ENCODE measurements around the gene GGT1.

The GGT1 gene

GRCh38 chr22:24593836-24594568 is 9.0 kb upstream of the GGT1 start:
- Histone ChIP-seq H3K4me2 (ENCODE audit: low read depth, low read length, poor library complexity, severe bottlenecking) (no peak overlapping the region), H2AFZ (ENCODE audit: low read length) (no peak overlapping the region), H3K9ac (ENCODE audit: low read depth, low read length, poor library complexity, severe bottlenecking) (no peak overlapping the region), H3K36me3 (ENCODE audit: insufficient read depth, low read length) (no peaks in the 10 kb centered on the region), H3K27me3 (ENCODE audit: insufficient read depth, low read length, poor library complexity, severe bottlenecking) (no peaks in the 10 kb centered on the region), H3K9me2 (replicated peaks; ENCODE audit: low read depth, low read length) (no peaks in the 10 kb centered on the region), H4K20me1 (ENCODE audit: insufficient read depth, low read length, poor library complexity, severe bottlenecking) (no peaks in the 10 kb centered on the region), H3K9me3 (ENCODE audit: insufficient read depth, low read depth, low read length) (no peaks in the 10 kb centered on the region), H3K79me2 (ENCODE audit: insufficient read depth, low read length) (no peaks in the 10 kb centered on the region), H3K4me3 (ENCODE audit: low read length, poor library complexity, severe bottlenecking) (no peak overlapping the region), H3K4me1 (ENCODE audit: insufficient read depth, low read length, poor library complexity, severe bottlenecking) (peaks cover 18% of the 10 kb centered on the region), H3F3A (ENCODE audit: low read depth) (no peaks in the 10 kb centered on the region)
- TF ChIP-seq CTCF (conservative IDR thresholded peaks at IDR 0.05; ENCODE audit: low read length) (no peak), EZH2phosphoT487 (IDR thresholded peaks at IDR 0.05; ENCODE audit: borderline replicate concordance) (no peak)

DNA sequence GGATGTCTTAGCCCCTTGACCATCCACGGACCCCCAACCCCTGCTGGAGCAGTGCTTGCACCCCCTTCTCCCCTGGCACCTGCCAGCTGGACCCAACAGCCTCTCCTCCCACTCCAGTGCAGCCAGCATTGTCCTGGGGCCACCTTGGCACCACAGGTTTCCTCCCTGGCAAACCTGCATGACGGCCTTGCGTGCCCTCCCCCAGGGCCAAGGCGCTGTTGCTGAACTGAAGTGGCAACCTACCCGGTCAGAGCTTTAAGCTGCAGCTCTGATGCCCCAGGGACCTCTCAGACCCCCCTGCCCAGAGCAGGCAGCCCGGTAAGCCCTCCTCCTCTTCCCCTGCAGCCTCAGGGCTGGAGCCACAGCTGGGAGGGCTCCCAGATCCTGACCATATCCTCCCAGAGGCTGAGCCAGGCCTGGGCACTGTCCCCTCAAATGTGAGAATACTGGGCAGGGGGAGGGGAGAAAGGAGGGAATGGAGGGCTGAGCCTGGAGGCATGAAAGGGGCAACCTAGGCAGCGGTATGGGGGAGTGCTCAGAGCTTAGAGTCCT is 8.3 kb upstream of the GGT1 start:
- H3K4me3 ChIP-seq (ENCODE audit: low read length, poor library complexity, severe bottlenecking) = no peak overlapping the region
- peaks cover 18% of the 10 kb centered on the region for H3K4me1 ChIP-seq (ENCODE audit: insufficient read depth, low read length, poor library complexity, severe bottlenecking)
- no peaks in the 10 kb centered on the region for H3F3A ChIP-seq (ENCODE audit: low read depth)
- no peaks in the 10 kb centered on the region for H3K36me3 ChIP-seq (ENCODE audit: insufficient read depth, low read length)
- no peaks in the 10 kb centered on the region for H3K27me3 ChIP-seq (ENCODE audit: insufficient read depth, low read length, poor library complexity, severe bottlenecking)
- H4K20me1 ChIP-seq (ENCODE audit: insufficient read depth, low read length, poor library complexity, severe bottlenecking) = no peaks in the 10 kb centered on the region
- no peaks in the 10 kb centered on the region for H3K9me2 ChIP-seq (replicated peaks; ENCODE audit: low read depth, low read length)
- TF ChIP-seq CTCF (conservative IDR thresholded peaks at IDR 0.05; ENCODE audit: low read length) = no peak
- no peak for TF ChIP-seq EZH2phosphoT487 (IDR thresholded peaks at IDR 0.05; ENCODE audit: borderline replicate concordance)
- H3K79me2 ChIP-seq (ENCODE audit: insufficient read depth, low read length) = no peaks in the 10 kb centered on the region
- H3K9me3 ChIP-seq (ENCODE audit: insufficient read depth, low read depth, low read length) = no peaks in the 10 kb centered on the region
- H2AFZ ChIP-seq (ENCODE audit: low read length) = no peak overlapping the region
- H3K9ac ChIP-seq (ENCODE audit: low read depth, low read length, poor library complexity, severe bottlenecking) = peak overlapping the region; percentile 52
- H3K4me2 ChIP-seq (ENCODE audit: low read depth, low read length, poor library complexity, severe bottlenecking) = peak overlapping the region; percentile 33

GRCh38 chr22:24595228-24595627 is 7.8 kb upstream of the GGT1 start:
- H3K79me2 ChIP-seq (ENCODE audit: insufficient read depth, low read length) = no peaks in the 10 kb centered on the region
- peaks cover 22% of the 10 kb centered on the region for H3K4me1 ChIP-seq (ENCODE audit: insufficient read depth, low read length, poor library complexity, severe bottlenecking)
- H4K20me1 ChIP-seq (ENCODE audit: insufficient read depth, low read length, poor library complexity, severe bottlenecking) = no peaks in the 10 kb centered on the region
- TF ChIP-seq EZH2phosphoT487 (IDR thresholded peaks at IDR 0.05; ENCODE audit: borderline replicate concordance) (no peak), CTCF (conservative IDR thresholded peaks at IDR 0.05; ENCODE audit: low read length) (no peak)
- H3F3A ChIP-seq (ENCODE audit: low read depth) = no peaks in the 10 kb centered on the region
- no peaks in the 10 kb centered on the region for H3K9me2 ChIP-seq (replicated peaks; ENCODE audit: low read depth, low read length)
- peak overlapping the region; percentile 33 for H3K4me2 ChIP-seq (ENCODE audit: low read depth, low read length, poor library complexity, severe bottlenecking)
- H3K9me3 ChIP-seq (ENCODE audit: insufficient read depth, low read depth, low read length) = no peaks in the 10 kb centered on the region
- H3K9ac ChIP-seq (ENCODE audit: low read depth, low read length, poor library complexity, severe bottlenecking) = peak overlapping the region; percentile 52
- no peak overlapping the region for H3K4me3 ChIP-seq (ENCODE audit: low read length, poor library complexity, severe bottlenecking)
- H3K27me3 ChIP-seq (ENCODE audit: insufficient read depth, low read length, poor library complexity, severe bottlenecking) = no peaks in the 10 kb centered on the region
- no peaks in the 10 kb centered on the region for H3K36me3 ChIP-seq (ENCODE audit: insufficient read depth, low read length)
- H2AFZ ChIP-seq (ENCODE audit: low read length) = no peak overlapping the region
